Putamen (tissue), 1 donor: Measurements from ENCODE around the gene RILPL2.
"Not testable (repeated sequence)": the region's sequence is repeated elsewhere in the genome, so short reads cannot be mapped to it uniquely, and the experiment has no call there.

Experiments used
- DNase-seq: peaks from one replicate; pipeline ENCODE4 v3.0.0-alpha.2; 2016; ENCODE audit warnings: low spot score

Gene RILPL2, protein sequence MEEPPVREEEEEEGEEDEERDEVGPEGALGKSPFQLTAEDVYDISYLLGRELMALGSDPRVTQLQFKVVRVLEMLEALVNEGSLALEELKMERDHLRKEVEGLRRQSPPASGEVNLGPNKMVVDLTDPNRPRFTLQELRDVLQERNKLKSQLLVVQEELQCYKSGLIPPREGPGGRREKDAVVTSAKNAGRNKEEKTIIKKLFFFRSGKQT

DNA sequence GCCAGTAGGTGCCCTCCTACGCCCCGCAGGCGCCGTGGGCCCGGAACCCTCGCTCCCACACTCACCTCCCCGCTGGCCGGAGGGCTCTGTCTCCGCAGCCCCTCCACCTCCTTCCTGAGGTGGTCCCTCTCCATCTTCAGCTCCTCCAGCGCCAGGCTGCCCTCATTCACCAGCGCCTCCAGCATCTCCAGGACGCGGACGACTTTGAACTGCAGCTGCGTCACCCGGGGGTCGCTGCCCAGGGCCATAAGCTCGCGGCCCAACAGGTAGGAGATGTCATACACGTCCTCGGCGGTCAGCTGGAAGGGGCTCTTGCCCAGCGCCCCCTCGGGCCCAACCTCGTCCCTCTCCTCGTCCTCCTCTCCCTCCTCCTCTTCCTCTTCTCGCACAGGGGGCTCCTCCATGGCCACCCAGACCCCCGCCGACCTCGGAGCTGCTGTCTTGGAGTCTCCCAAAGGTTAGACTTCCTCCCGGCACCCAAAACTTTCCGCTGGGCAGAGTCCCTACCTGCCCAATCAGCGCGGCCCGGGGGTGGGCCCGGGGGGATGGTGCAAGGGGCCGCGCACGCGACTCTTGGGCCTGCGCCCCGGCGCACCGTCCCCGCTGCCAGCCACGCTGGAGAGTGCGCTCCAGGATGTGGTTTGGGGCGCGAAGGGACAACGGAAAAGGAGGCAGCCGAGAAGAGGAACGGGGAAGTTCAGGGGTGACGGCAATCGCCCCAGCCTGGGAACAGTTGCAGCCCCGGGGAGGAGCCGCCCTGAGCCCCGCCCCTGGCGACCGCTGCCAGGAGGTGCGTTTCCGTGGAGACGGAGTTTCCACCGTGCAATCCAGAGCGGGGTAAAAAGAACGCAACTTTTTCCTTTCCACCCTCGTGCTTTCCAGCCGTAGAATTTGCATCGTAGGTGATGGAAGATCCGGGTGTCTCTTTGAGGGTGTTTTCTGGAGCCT, at the start of gene RILPL2:
TSS of gene RILPL2 (minus strand) at position 668 of the 948 bp plus-strand sequence. CDS start at position 404, 264 bp downstream.
- DNase-seq: peak; percentile 78

DNA sequence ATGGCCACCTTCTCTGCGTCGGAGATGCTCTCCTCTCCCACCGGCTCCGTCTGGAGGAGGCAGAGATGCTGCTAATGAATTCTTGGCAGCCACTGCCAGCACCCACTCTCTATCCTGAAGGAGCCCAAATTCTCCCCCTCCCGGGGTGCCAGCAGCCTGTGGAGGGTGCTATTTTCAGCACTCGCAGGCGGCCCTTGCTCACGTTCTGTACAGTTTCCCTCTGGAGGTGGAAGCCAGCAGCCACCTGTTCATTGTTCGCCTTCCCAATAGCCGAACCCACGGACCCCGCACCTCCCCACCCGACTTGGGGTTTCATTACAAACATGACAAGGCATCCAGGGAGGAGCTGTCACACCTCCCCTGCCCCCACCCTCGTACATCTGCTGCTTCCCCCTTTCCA, 49.3 kb upstream of the RILPL2 start:
- DNase-seq: peak; percentile 78

DNA sequence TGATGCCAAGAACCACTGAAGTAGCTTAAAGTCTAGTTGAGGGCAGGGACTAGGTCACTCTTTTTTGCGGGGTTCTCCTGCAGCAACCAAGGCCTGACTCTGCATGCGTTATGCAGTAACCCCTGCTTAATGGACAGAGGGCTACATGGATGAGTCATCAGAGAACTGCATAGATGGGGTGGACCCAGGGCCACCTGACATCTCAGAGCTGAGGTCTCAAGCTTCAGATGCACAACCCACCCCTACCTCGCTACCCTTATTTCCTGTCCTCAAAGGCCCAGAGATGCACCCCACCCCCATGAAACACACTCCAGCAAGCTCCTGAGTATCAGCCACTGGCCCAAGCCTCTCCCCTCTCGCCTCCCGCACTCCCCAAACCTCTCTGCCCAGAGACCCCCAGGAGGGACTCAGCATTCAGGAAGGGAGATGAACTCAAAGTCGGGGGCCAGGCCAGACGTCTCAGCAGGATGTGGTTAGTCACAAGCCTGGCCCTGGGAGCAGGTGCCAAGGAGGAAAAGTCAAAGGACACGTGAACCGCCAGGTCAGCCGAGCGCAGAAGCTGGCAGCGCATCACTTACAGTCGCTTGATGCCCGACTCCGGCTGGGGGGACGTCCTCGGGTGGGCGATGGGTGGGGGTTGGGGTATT, 47.2 kb upstream of the RILPL2 start:
- DNase-seq: no peak

DNA sequence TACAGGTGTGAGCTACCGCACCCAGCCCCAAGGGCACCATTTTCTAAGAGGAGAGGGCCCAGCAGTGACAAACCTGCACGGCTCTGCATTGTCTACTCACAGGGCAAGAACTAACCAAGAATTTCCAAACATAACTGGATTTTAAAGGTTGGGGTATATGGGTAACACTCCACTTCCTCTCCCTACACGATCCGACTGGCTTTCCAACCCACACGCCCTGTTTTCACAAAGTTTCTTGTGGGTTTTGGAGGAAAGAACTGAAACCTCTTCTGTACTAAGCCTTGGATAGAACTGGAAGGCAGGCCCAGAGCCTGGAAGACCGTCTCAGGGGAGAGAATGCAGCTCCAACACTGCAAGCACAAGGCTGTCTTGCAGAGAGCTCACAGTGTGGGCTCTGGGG, 46.4 kb upstream of the RILPL2 start:
- no peak for DNase-seq

DNA sequence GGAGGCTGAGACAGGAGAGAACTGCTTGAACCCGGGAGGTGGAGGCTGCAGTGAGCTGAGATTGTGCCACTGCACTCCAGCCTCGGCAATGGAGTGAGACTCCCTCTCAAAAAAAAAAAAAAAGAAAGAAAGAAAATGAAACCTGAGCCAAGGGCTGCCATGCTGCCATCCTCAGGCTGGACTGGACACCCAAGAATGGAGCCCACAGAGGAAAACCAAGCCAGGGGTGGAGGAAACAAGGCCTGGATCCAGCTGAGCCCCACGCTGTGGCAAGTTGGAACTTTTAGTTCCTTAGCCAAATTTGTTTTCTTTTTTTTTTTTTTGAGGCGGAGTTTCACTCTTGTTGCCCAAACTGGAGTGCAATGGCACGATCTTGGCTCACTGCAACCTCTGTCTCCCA, 44.8 kb upstream of the RILPL2 start:
- DNase-seq: not testable (repeated sequence)

DNA sequence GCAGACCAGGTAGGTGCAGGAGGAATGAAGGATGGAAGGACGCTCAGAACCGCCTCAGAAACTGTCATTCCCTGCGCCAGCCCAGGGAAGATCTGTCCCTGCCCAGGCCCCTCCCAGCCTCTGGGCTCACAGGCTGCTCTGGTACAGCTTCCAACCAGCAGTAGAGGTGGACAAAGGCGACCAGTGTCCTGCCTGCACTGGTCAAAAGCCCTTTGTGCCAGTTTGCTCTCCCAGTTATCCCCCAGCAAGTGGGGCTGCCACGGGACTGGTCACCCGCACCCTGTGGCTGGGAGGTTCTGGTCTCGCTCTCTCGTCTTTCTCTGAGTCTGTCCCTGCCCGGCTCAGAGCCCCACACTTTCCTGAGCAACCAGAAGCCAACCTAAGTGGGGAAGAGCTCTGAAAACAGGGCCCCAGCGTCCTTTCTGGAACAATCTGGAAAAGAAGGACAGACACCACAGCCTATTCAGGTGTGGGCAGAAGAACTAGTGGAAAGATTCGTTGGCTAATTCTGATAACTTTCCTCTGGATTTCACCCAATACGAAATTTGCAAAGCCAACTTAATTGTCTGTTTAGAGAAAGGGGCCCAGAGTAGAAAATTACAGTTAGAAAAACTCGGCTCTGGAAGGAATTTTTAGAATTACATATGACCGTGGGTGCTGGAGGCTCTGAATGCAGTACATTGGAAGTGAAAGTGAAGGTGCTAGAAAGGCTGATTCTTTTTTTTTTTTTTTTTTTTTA, 43.1 kb upstream of the RILPL2 start:
- DNase-seq: peak; percentile 96

DNA sequence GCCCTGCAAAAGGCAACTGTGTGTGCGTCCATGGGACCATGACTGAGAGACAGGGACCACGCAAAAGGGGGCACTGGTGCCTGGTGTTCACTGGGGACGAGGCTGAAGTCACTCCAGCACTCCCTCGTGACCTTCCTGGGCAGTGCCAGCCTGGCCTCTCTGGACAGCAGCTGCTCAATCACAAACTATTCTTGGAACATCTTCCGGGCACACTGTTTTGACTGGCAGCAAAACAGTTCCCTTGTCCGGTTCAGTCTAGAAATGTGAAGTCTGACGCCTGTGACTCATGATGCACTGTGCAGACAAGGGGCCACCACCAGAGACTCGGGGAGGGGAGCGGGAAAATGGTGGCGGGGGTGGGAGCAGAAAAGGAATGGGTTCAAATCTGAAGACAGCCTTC, 42.3 kb upstream of the RILPL2 start:
- DNase-seq: peak; percentile 91

DNA sequence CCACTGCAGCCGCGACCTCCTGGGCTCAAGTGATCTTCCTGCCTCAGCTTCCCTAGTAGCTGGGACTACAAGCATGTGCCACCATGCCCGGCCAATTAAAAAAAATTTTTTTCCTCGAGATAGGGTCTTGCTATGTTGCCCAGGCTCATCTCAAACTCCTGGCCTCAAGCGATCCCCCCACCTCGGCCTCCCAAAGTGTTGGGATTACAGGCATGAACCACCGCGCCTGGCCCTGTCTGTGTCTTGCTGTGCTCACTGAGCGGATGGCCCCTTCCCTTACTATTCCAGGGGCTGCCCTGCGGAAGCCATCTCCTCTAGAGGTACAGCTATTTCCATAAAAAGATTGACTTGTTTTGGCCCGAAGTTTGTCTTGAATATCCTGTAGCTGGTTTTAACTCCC, 41.6 kb upstream of the RILPL2 start:
- DNase-seq: no peak

DNA sequence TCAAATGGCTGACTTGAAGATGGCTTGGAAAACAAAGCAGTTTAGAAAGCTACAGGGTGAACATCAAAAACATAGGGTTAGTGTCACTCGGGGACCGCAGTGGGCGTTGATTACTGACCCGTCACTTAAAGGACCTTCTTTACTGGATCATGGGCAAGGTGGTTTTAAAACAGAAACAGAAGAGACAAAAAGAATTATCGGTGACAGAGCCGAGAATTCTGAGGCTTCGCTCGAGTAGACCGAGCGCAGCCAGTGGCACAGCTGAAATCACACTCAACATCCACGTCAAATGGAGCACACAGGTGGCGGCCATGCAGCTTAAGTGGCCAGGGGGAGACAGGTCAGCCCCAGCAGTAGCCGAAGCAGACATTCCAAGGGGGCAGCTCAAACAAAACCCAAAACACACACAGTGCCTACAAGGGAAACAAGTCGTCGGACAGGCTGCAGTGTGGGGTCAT, 38.8 kb upstream of the RILPL2 start:
- DNase-seq: no peak

DNA sequence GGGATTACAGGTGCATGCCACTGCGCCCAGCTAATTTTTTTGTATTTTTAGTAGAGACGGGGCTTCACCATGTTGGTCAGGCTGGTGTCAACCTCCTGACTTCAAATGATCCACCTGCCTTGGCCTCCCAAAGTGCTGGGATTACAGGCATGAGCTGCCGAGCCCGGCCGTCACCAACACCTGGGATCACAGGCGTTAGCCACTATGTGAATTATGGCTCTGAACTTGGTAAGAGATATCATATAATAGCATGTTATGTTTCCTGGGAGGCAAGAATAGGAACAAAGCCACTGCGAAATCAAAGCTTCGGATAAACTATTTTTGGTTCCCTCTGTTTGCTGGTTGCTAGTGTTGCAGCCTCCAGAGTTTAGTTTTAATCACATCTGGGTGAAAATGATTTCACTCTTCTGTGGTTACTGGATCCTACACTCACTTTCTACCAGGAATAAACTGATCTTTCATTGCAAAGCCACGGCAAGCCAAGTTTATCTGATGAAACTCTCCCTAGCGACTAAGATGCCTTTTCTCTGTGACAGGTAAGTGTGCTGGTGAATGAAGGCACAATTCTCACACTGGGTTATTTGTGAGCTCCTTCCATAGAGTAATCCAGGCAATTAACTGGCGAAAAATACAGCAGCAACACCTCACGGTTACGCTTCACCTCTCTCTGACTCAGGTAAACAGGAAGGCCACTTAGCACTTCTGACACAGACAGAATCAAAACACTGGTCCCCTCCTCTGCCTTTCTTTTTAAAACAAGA, 38.2 kb upstream of the RILPL2 start:
- no peak for DNase-seq

DNA sequence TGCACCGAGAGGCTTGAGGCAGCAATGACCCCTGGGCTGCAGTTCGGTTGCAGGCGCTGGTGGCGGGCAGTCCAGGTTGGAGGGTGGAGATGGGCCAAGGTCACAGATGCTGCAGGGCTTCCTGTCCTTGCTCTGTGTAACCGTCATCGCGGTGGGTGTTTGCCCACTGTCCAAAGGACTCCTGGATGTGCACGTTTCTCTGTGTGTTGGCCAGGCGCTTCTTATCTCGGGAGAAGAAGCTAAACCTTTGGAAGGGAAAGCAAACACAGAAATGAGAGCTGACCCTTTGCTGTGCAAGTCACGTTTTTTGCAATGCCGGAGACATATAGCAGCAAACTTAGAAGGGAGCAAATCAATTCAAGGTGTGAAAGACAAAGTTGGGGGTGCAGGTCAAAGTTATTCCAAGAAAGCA, 36.0 kb upstream of the RILPL2 start:
- no peak for DNase-seq

DNA sequence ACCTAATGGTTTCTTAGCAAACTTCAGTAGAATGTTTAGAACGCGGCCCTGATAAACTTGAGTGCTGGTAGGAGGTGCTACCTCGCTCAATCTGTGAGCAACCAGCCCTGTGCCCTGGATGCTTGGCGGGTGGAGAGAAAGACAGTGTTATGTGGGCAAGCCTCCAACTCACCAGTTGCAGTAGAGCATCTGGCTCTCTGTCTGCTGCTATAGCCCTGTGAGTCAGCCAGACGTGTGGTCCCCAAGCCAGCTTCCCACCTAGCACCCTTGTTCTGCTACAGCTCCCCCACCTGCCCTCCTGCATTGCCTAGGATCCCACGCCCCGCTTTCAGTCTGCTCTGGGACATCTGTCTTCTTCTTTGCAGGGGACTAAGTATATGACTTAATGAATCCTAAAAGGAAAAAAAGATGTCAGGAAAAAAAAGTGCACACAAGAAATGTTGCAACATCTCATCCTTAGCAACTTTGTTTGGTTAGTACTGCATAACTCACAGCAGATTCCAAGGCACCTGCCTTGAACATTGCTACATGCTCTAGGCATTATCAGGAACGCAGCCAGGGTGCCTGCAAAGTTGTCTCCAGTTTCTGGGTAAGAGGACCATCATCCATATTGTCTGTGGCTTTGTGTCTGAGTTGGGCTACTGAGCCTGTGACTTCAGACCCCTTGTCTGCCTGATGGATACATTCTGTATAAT, 35.0 kb upstream of the RILPL2 start:
- DNase-seq: no peak

DNA sequence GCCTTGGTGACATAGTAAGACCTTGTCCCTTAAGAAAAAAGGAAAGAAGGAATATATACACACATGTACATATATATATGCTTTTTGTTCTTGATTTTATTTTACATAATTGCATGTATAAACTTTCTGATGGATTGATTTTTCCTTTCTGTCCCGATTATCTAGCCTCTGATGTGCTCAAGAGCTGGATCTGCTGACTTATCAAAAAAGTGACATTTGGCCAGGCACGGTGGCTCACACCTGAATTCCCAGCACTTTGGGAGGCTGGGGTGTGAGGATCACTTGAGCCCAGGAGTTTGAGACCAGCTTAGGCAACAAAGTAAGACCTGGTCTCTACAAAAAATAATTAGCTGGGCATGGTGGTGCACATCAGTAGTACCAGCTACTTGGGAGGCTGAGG, 33.5 kb upstream of the RILPL2 start:
- DNase-seq: no peak

DNA sequence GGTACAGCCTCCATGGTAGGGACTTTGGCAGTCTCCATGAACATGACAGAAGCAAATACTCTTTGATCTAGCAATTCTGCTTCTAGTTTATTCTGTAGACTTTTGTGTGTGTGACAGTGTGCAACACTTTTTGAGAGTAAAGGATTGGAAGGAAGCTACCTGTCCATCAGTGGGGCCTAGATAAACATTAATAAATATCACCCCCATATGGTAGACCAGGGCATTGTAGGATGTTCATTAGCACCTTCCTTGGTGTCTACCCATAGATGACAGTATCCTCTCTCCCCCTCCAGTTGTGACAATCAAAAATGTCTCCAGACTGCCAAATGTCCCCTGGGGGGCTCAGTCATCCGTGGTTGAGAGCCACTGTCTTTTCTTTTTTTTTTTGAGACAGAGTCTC, 32.3 kb upstream of the RILPL2 start:
- DNase-seq: no peak

DNA sequence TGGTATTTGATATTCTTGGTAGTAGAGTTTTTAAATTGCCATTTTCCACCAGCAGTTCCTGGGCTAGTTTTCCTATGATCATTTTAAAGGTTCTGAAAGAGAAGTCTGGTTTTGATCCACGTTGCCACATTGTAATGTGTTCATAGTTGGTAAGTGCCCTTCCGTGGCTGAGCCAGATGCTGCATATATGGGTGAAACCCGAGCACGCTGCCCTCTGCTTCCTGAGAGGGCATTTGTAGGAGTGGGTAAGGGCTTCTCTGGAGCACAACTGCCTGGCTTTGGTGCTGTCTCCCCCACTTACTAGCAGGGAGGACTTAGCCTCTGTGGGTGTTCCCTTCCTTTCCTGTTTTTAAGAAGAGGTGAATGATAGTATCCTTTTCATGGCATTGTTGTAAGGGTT, 28.6 kb upstream of the RILPL2 start:
- DNase-seq: no peak

DNA sequence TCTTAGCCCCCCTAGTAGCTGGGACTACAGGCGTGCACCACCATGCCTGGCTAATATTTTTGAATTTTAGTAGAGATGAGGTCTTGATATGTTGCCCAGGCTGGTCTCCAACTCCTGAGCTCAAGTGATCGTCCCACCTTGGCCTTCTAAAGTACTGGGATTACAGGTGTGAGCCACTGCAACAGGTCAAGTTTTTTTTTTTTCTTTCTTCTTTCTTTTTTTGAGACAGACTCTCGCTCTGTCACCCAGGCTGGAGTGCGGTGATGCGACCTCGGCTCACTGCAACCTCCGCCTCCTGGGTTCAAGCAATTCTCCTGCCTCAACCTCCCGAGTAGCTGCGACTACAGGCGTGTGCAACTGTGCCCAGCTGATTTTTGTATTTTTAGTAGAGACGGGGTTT, 26.7 kb upstream of the RILPL2 start:
- DNase-seq: not testable (repeated sequence)

DNA sequence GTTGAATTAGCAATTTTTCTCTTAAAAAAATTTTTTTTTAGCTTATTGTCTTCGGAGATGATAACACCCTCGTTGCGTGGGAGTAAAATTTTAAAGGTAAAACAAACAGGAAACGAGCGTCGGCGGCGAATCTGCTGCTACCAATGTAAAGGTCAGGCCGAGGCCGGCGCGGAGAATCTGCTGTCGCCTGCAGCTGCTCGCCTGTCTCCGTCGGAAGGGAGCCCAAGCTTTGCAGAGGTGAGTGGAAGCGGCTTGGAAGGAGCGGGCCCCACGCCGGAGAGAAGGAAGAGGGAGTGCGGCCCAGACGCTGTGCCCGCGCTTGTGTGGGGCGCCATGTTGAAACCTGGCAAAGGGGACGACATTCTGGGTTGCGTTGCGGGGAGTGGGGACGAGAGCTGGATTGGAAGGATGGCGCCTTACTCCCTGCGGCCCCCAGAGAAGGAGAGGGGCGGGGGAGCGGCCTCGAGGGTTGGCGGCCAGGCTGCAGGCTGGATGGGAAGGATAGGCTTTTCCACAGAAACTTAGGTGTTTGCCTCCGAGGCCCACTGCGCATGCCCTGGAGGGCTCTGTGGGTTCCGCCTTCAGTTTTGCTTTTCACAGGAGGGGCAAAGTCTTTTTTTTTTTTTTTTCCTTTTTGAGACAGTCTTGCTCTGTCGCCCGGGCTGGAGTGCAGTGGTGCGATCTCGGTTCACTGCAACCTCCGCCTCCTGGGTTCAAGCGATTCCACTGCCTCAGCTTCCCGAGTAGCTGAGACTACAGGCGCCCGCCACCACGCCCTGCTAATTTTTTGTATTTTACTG, 21.7 kb upstream of the RILPL2 start, which contains the start of gene SNRNP35:
TSS of gene SNRNP35 (plus strand) at position 160 of the 800 bp plus-strand sequence. CDS start 7,402 bp downstream, outside the sequence.
- peak; percentile 86 for DNase-seq

DNA sequence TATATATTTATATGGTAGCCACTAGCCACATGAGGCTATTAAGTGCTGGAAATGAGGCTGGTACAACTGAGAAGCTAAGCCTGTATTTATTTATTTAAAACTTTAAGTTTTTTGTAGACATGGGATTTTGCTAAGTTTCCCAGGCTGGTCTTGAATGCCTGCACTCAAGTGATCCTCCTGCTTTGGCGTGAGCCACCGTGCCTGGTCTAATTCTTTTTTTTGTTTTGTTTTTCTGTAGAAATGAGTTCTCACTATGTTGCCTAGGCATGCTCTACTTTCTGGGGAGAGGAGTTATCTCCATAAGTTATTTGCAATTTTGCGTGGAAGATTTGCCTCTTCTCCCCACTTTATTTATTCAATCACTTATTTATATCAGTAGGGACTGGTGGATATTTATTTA, 16.7 kb upstream of the RILPL2 start:
- no peak for DNase-seq

DNA sequence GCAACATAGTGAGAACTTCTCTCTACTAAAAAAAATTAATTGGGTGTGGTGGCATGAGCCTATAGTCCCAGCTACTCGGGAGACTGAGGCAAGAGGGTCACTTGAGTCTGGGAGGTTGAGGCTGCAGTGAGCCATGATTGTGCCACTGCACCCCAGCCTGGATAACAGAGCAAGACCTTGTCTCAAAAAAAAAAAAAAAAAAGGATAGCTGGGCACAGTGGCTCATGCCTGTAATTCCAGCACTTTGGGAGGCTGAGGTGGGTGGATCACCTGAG, 15.7 kb upstream of the RILPL2 start:
- DNase-seq: not testable (repeated sequence)

DNA sequence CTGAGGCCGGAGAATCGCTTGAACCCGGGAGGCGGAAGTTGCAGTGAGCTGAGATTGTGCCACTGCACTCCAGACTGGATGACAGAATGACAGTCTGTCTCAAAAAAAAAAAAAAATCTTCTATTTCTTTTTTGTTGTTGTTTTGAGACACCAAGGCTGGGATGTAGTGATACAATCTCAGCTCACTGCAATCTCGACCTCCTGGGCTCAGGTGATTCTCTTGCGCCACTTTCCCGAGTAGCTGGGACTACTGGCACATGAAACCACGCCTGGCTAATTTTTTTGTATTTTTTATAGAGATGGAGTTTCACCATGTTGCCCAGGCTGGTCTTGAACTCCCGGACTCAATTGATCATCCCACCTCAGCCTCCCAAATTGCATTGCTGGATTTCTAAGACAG, 14.2 kb upstream of the RILPL2 start:
- no peak for DNase-seq
